Right renal pelvis (tissue), 4 donors: ENCODE measurements around the gene TREML4. TPM values are rescaled to one million over a fixed set of nuclear protein-coding genes. Genes with fewer than 3 reads are reported as not detected.
"Not testable (repeated sequence)": the region's sequence is repeated elsewhere in the genome, so short reads cannot be mapped to it uniquely, and the experiment has no call there.

Experiments
- DNase-seq, 4 donors: peaks; one replicate each; pipeline ENCODE4 v3.0.0-alpha.2; 2013; ENCODE audit warnings: low read depth in 4 of 4, low spot score in 3 of 4, missing footprints in 1 of 4
- polyA plus RNA-seq, 4 donors: library from polyadenylated mRNA; unstranded; fragments of 120-200 nt; gene quantifications; one replicate each; pipeline ENCODE4 v1.2.1, GENCODE V29; 2013; ENCODE audit not compliant: insufficient read length in 4 of 4

Gene TREML4
- polyA plus RNA-seq, result not detected

- no peak for DNase-seq
Observed at GRCh38 chr6:41228096-41228495, at the start of gene TREML4. TREML4 (plus strand) TSS chr6:41228349; CDS start chr6:41228428, 79 bp downstream.

GRCh38 chr6:41179163-41179562, 49.0 kb upstream of the TREML4 start:
- no peak for DNase-seq

- no peak for DNase-seq
Observed at GRCh38 chr6:41181566-41181965, 46.6 kb upstream of the TREML4 start.

- DNase-seq, result peak in 1 of 4 donors; percentile 20
Observed at GRCh38 chr6:41182069-41183034, 45.8 kb upstream of the TREML4 start.

GRCh38 chr6:41184761-41185160, 43.4 kb upstream of the TREML4 start:
- no peak for DNase-seq

- DNase-seq, result no peak
Observed at GRCh38 chr6:41186031-41186562, 42.1 kb upstream of the TREML4 start.

GRCh38 chr6:41187924-41188886, 39.9 kb upstream of the TREML4 start:
- DNase-seq, result no peak

GRCh38 chr6:41189046-41189445, 39.1 kb upstream of the TREML4 start:
- not testable (repeated sequence) for DNase-seq

GRCh38 chr6:41189967-41190366, 38.2 kb upstream of the TREML4 start:
- DNase-seq, result no peak

GRCh38 chr6:41190791-41191190, 37.4 kb upstream of the TREML4 start:
- DNase-seq, result no peak

GRCh38 chr6:41191569-41191968, 36.6 kb upstream of the TREML4 start:
- no peak for DNase-seq

GRCh38 chr6:41193171-41193734, 34.9 kb upstream of the TREML4 start:
- no peak for DNase-seq

- no peak for DNase-seq
Observed at GRCh38 chr6:41193884-41194283, 34.3 kb upstream of the TREML4 start.

- no peak for DNase-seq
Observed at GRCh38 chr6:41194386-41194785, 33.8 kb upstream of the TREML4 start.

GRCh38 chr6:41197234-41197633, 30.9 kb upstream of the TREML4 start:
- no peak for DNase-seq

GRCh38 chr6:41199552-41200246, 28.4 kb upstream of the TREML4 start:
- DNase-seq, result no peak

- no peak for DNase-seq
Observed at GRCh38 chr6:41200296-41200900, 27.8 kb upstream of the TREML4 start.

GRCh38 chr6:41200901-41201763, 27.0 kb upstream of the TREML4 start, which contains the start of gene TREML2:
TREML2 (minus strand) TSS chr6:41201149; CDS start chr6:41201008, 141 bp downstream.
- DNase-seq, result no peak
